Type B pancreatic cell (in vitro differentiated cells): ENCODE data around the gene MDC1. TPM values are rescaled to one million over a fixed set of nuclear protein-coding genes. Genes with fewer than 3 reads are reported as not detected.

Source experiments
- DNase-seq: peaks from one replicate; pipeline ENCODE4 v3.0.0; 2021; ENCODE audit warnings: mixed read lengths; ENCODE audit not compliant: unreplicated experiment; ENCODE audit errors: extremely low spot score
- H3K27ac Mint-ChIP-seq: 2 replicates; pipeline ENCODE4 v1.8.0; 2021; ENCODE audit warnings: mild to moderate bottlenecking, mixed read lengths
- H3K27me3 Mint-ChIP-seq: 2 replicates; pipeline ENCODE4 v1.8.0; 2021; ENCODE audit warnings: mixed read lengths
- H3K36me3 Mint-ChIP-seq: 2 replicates; pipeline ENCODE4 v1.8.0; 2021; ENCODE audit warnings: mixed read lengths
- H3K4me1 Mint-ChIP-seq: one replicate; pipeline ENCODE4 v1.8.0; 2021; ENCODE audit warnings: mixed read lengths; ENCODE audit not compliant: unreplicated experiment
- H3K4me3 Mint-ChIP-seq: 2 replicates; pipeline ENCODE4 v1.8.0; 2021; ENCODE audit warnings: mild to moderate bottlenecking, mixed read lengths
- H3K9me3 Mint-ChIP-seq: 2 replicates; pipeline ENCODE4 v1.8.0; 2021; ENCODE audit warnings: mixed read lengths
- total RNA-seq: library from RNA; stranded (reverse); gene quantifications from 2 replicates; pipeline ENCODE4 v1.2.1, GENCODE V29; 2021; ENCODE audit warnings: low replicate concordance
- TF ChIP-seq, protein P1 (sequence below): fragments of 200-600 bp; sonication (generic); conservative IDR thresholded peaks from 2 replicates; pipeline ENCODE4 v1.5.0; 2021; ENCODE audit warnings: antibody characterized with exemption, mild to moderate bottlenecking

The MDC1 gene
- total RNA-seq, 1 donor from 2014 or later, result 71.3 TPM

DNA sequence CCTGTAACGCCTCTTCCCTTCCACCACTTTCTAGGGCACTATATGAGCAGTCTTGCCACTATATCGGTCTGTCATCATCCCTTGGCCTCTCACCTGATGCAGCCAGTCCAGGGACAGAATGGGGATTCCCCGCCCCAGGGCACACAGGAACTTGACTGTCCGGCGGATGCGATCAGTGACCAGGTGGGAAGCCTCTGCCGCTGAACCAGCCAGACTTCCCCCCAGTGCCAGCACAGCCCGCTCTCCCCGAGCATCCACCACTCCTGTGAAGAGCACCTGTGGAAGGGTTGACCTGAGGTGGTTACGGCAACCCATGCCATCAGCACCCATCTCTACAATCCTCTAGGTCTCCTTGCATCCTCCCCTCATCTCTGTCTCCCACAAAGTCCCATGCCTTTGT, 14.1 kb downstream of the MDC1 start:
- TF ChIP-seq, protein P1, sequence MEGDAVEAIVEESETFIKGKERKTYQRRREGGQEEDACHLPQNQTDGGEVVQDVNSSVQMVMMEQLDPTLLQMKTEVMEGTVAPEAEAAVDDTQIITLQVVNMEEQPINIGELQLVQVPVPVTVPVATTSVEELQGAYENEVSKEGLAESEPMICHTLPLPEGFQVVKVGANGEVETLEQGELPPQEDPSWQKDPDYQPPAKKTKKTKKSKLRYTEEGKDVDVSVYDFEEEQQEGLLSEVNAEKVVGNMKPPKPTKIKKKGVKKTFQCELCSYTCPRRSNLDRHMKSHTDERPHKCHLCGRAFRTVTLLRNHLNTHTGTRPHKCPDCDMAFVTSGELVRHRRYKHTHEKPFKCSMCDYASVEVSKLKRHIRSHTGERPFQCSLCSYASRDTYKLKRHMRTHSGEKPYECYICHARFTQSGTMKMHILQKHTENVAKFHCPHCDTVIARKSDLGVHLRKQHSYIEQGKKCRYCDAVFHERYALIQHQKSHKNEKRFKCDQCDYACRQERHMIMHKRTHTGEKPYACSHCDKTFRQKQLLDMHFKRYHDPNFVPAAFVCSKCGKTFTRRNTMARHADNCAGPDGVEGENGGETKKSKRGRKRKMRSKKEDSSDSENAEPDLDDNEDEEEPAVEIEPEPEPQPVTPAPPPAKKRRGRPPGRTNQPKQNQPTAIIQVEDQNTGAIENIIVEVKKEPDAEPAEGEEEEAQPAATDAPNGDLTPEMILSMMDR, result no peak
- DNase-seq, result no peak
- Mint-ChIP-seq H3K27ac (no peak overlapping the region), H3K4me1 (no peaks in the 10 kb centered on the region), H3K27me3 (no peaks in the 10 kb centered on the region), H3K9me3 (no peaks in the 10 kb centered on the region), H3K36me3 (peaks cover 34% of the 10 kb centered on the region), H3K4me3 (no peak overlapping the region)

DNA sequence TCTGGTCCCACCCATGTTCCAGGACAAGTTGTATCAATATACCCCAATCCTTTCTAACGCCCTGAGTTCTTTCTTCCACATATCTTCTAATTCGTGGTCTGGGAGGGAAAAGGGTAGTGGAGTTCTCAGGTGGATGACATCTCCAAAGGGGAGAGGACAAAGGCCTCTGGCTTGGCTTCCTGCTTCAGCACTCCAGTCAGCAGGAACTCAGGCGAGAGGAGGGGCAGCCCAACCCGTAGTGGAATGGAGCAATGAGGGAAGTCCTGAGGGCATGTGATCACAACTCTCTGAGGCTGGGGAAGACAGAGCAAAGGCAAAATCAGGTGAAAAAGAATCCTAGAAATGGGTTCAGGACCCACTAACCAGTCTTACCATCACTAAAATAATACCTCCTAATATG, 16.7 kb downstream of the MDC1 start:
- no peaks in the 10 kb centered on the region for H3K9me3 Mint-ChIP-seq
- H3K4me3 Mint-ChIP-seq, result no peak overlapping the region
- no peak for DNase-seq
- H3K4me1 Mint-ChIP-seq, result no peaks in the 10 kb centered on the region
- H3K36me3 Mint-ChIP-seq, result peaks cover 25% of the 10 kb centered on the region
- H3K27me3 Mint-ChIP-seq, result no peaks in the 10 kb centered on the region
- H3K27ac Mint-ChIP-seq, result peak overlapping the region; percentile 82
- TF ChIP-seq, protein P1, result no peak

DNA sequence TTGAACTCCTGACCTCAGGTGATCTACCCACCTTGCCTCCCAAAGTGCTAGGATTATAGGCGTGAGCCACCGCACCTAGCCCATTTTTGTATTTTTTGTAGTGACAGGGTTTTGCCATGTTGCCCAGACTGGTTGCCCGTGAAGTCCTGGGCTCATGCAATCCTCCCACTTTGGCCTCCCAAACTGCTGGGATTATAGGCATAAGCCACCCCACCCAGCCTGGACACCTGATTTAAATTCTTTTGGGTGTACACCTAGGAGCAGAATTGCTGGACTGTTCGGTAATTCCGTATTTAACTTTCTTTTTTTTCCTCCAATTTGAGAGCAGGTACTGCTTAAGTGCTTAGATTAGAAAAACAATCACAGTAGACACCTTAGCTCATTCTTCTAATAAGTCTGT, 20.6 kb downstream of the MDC1 start:
- H3K27ac Mint-ChIP-seq, result no peak overlapping the region
- H3K9me3 Mint-ChIP-seq, result no peaks in the 10 kb centered on the region
- no peaks in the 10 kb centered on the region for H3K36me3 Mint-ChIP-seq
- no peaks in the 10 kb centered on the region for H3K27me3 Mint-ChIP-seq
- no peak for DNase-seq
- peaks cover 4% of the 10 kb centered on the region for H3K4me1 Mint-ChIP-seq
- no peak overlapping the region for H3K4me3 Mint-ChIP-seq
- TF ChIP-seq, protein P1, result no peak

DNA sequence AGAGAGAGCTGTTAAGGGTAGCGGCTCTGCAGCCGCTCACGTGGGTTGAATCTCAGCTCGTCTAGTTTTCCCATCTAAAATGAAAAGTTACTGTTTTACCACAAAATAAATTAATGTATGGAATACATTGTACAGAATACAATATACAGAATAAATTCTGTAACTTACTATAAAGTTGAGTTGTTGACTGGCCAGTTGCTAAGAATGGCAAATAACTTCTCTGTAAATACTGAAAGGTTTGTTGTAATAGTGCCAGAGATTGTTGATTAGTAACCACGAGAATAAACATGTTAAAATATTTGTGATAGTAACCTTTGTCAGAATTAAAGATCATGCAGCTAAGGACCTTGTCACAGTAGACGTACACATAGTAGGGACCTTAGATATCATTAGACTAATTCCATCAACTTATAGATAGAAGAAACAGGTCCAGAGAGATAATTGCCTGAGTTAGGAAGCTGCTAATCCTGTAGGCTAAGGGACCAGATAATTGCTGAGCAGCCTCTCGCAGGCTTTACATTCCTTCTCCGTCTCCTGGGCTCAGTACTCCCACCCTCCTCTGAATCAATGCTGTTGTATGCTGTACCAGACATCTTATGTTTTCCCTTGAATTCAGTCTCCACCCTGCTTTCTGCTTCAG, 25.8 kb downstream of the MDC1 start:
- DNase-seq, result no peak

DNA sequence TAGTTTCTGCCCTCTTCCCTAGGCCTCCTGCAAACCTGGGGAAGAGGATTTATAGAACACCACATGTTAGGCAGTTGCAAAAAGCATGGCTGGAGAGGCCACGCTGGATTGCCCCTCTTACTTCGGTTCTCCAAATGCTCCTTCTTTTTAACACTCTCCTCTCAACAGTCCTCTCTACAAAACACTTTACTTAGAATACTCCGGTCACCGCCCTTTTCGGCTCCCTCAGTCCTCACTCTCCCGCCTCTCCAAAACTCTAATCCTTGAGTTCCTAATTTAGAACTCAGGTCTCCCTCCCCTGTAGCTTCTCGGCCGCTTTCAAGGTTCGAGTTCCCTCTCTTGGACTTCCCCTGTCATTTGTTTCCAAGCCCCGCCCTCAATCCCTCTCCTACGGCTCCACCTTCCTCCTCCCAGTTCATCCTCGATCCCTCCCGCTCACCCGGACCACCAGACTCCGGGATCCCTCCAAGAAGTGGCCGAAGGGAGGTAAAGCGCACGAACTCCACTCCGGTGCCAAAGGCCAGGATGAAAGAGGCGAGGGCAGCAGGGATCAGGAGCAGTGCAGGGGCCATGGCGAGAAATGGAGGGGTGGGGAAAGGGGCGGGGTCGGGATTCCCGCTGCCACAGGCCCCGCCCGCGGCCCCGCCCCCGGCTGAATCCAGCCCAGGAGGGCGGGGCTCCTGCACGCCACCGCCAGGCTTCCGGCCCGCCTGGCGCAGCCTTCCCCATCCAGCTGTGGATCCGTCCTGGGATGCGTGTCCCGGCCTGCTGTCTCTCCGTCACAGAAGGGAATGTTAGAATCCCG, 26.5 kb downstream of the MDC1 start, which contains the start of gene NRM:
Gene NRM, minus strand, starts transcription at position 582 of the 805 bp plus-strand sequence. Its CDS starts 10 bp downstream, at position 572.
- Mint-ChIP-seq H3K27me3 (no peaks in the 10 kb centered on the region), H3K27ac (peak within 1 kb of the TSS; percentile 83), H3K9me3 (no peaks in the 10 kb centered on the region), H3K4me3 (peak within 1 kb of the TSS; percentile 96), H3K36me3 (peaks cover 4% of the 10 kb centered on the region), H3K4me1 (peaks cover 38% of the 10 kb centered on the region)
- peak; percentile 90 for DNase-seq
- TF ChIP-seq, protein P1, result no peak

More for the DNA sequence above, 25.8 kb downstream of the MDC1 start:
- Mint-ChIP-seq H3K4me3 (peak overlapping the region; percentile 92), H3K4me1 (peaks cover 34% of the 10 kb centered on the region), H3K27me3 (no peaks in the 10 kb centered on the region), H3K9me3 (no peaks in the 10 kb centered on the region), H3K36me3 (peaks cover 4% of the 10 kb centered on the region), H3K27ac (peak overlapping the region; percentile 80)
- TF ChIP-seq, protein P1, result no peak
